Activated CD8-positive, alpha-beta memory T cell treated with anti-CD3 and anti-CD28 coated beads, Interleukin-2, amount 50 U/mL, for 48 hours (primary cell): Measurements from ENCODE around the gene BPI.
"Not testable (repeated sequence)": the region's sequence is repeated elsewhere in the genome, so short reads cannot be mapped to it uniquely, and the experiment has no call there.

Source experiments
- DNase-seq: peaks from one replicate; pipeline ENCODE4 v3.0.0-alpha.2; 2020

BPI gene

GRCh38 chr20:38373231-38373867 is 69.4 kb downstream of the BPI start:
- DNase-seq: no peak

- no peak for DNase-seq
These were observed 69.9 kb downstream of the BPI start for GRCh38 chr20:38373898-38374297.

- no peak for DNase-seq
These were observed 73.2 kb downstream of the BPI start for GRCh38 chr20:38377039-38377685.

- not testable (repeated sequence) for DNase-seq
These were observed 73.9 kb downstream of the BPI start for GRCh38 chr20:38377838-38378237.

GRCh38 chr20:38383147-38383546 is 79.2 kb downstream of the BPI start:
- no peak for DNase-seq

- no peak for DNase-seq
These were observed 82.0 kb downstream of the BPI start for GRCh38 chr20:38386004-38386403.

- no peak for DNase-seq
These were observed 82.9 kb downstream of the BPI start for GRCh38 chr20:38386851-38387250.
